Transverse colon (tissue), 4 donors: ENCODE measurements around the gene TMEM238. TPM values are rescaled to one million over a fixed set of nuclear protein-coding genes. Genes with fewer than 3 reads are reported as not detected.

Experiments used
- DNase-seq: peaks from one replicate; pipeline ENCODE4 v3.0.0-alpha.2; 2019
- H3K27ac ChIP-seq, 4 donors: fragments of 200-600 bp; sonication (generic); 2 replicates each; pipeline ENCODE4 v1.5.1; 2016 to 2018; ENCODE audit warnings: inconsistent platforms in 4 of 4
- H3K27me3 ChIP-seq: fragments of 200-600 bp; sonication (generic); 2 replicates; pipeline ENCODE4 v1.5.1; 2017; ENCODE audit warnings: inconsistent platforms
- H3K36me3 ChIP-seq, 4 donors: fragments of 200-600 bp; sonication (generic); 2 replicates each; pipeline ENCODE4 v1.5.1; 2017 to 2019; ENCODE audit warnings: inconsistent platforms in 4 of 4
- H3K4me1 ChIP-seq, 4 donors: fragments of 200-600 bp; sonication (generic); 2 replicates each; pipeline ENCODE4 v1.5.1; 2017 to 2020; ENCODE audit warnings: inconsistent platforms in 4 of 4
- H3K4me3 ChIP-seq, 4 donors: fragments of 200-600 bp; sonication (generic); 1 replicate in 1 of 4; 2 replicates in 3 of 4; pipeline versions ENCODE4 v1.5.1 to v1.6.1; 2017 to 2019; ENCODE audit warnings: inconsistent platforms in 4 of 4
- H3K9me3 ChIP-seq, 2 donors: fragments of 200-600 bp; sonication (generic); 2 replicates each; pipeline ENCODE4 v1.5.1; 2017 to 2019; ENCODE audit warnings: inconsistent platforms in 2 of 2
- CTCF ChIP-seq, 5 experiments: fragments of 200-600 bp in 3 of 5; fragments of 450-650 bp in 2 of 5; sonication (generic) in 3 of 5; IDR thresholded peaks; 1 replicate in 2 of 5; 2 replicates in 3 of 5; pipeline ENCODE4 v1.5.1; 2016 to 2017; ENCODE audit warnings: antibody characterized with exemption in 5 of 5, inconsistent platforms in 3 of 5, mild to moderate bottlenecking in 2 of 5, moderate library complexity in 1 of 5
- EP300 ChIP-seq: sonication (generic); formaldehyde crosslinking; IDR thresholded peaks from one replicate; pipeline ENCODE4 v1.6.1; 2017; ENCODE audit warnings: antibody characterized with exemption, low read depth
- POLR2A ChIP-seq: fragments of 450-650 bp; IDR thresholded peaks from one replicate; pipeline ENCODE4 v1.6.1; 2016; ENCODE audit warnings: antibody characterized with exemption, mild to moderate bottlenecking, moderate library complexity
- POLR2AphosphoS5 ChIP-seq, 3 donors: sonication (generic); formaldehyde crosslinking; IDR thresholded peaks; one replicate each; pipeline ENCODE4 v1.6.1; 2016; ENCODE audit warnings: antibody characterized with exemption in 3 of 3
- WGBS, 2 donors: methylation state at CpG; one replicate each; pipeline ENCODE4 v1.1.5; 2018; ENCODE audit warnings: low coverage in 1 of 2; 5-methylcytosine and 5-hydroxymethylcytosine counted together
- in situ Hi-C, 4 donors: fragments of 200-750 bp; cut with MboI; loops; one replicate each; pipeline versions ENCODE4 v1.15.0 to v1.15.1; 2017; ENCODE audit warnings: low sequenced_read_pairs in 3 of 4, low pct_ligation_motif_present in 1 of 4, low pct_unique_long_range_greater_than_20kb in 1 of 4
- intact Hi-C: fragments of 100-400 bp; cut with DNase I; formaldehyde crosslinking; loops from one replicate; pipeline ENCODE4 v1.15.1; 2023; ENCODE audit warnings: low total_unique reads
- total RNA-seq, 4 donors: library from RNA; depleted of rRNA; stranded (reverse); fragments of >200 nt; gene quantifications; one replicate each; pipeline ENCODE4 v1.1.0, GENCODE V29; 2016

The TMEM238 gene
- total RNA-seq = 100 to 1,000 TPM in 1 of 4 donors, 10 to 100 TPM in 3; 12.0 to 199 (median 42.5) TPM

- 13% methylated on average over 32 of the region's 72 CpGs; no CpG with 5 or more reads in 1 of the 2 donors for WGBS, 2 donors
- Histone ChIP-seq H3K4me1 (peaks cover 33 to 50% (median 44%) of the 10 kb centered on the region in 4 donors), H3K9me3 (no peaks in the 10 kb centered on the region), H3K27ac (peak within 1 kb of the TSS; percentile 94 to 99 (median 96)), H3K27me3 (no peaks in the 10 kb centered on the region), H3K36me3 (peaks cover 0 to 6% (median 0%) of the 10 kb centered on the region in 4 donors), H3K4me3 (peak within 1 kb of the TSS; percentile 40 to 93 (median 78))
- in situ Hi-C loops (loop anchor here in 1 of 4 donors (25.0 kb wide), 1 partner anchor 97 kb away; the partner anchor contains the start of genes BRSK1 and HSPBP1), intact Hi-C loops (loop anchor here (5.0 to 10.0 kb wide), 2 partner anchors 82 to 270 kb away; partner anchors contain the start of gene U2AF2)
- peak; percentile 84 for DNase-seq
- TF ChIP-seq EP300 (no peak), POLR2A (peak; percentile 64), POLR2AphosphoS5 (IDR thresholded peaks at IDR 0.05) (peak; percentile 25 to 66 (median 39))
Measured at GRCh38 chr19:55384131-55384919, at the start of gene TMEM238. Gene TMEM238, minus strand, starts transcription at chr19:55384292. Its CDS starts 33 bp downstream, at chr19:55384259.

GRCh38 chr19:55433292-55433691, 49.2 kb upstream of the TMEM238 start:
- no peak for DNase-seq
- TF ChIP-seq POLR2A (no peak), POLR2AphosphoS5 (IDR thresholded peaks at IDR 0.05) (no peak), EP300 (no peak), CTCF (IDR thresholded peaks at IDR 0.05) (no peak)
- H3K9me3 ChIP-seq = no peaks in the 10 kb centered on the region
- no peaks in the 10 kb centered on the region for H3K36me3 ChIP-seq
- in situ Hi-C loops = no loop called here
- H3K27me3 ChIP-seq = peaks cover 71% of the 10 kb centered on the region
- intact Hi-C loops = no loop called here
- no peak overlapping the region for H3K4me3 ChIP-seq
- no peak overlapping the region for H3K27ac ChIP-seq
- H3K4me1 ChIP-seq = no peaks in the 10 kb centered on the region
- 13 to 30% methylated on average over 2 to 3 of the region's 48 CpGs for WGBS, 2 donors

GRCh38 chr19:55432241-55432959, 48.3 kb upstream of the TMEM238 start:
- peaks cover 67% of the 10 kb centered on the region for H3K27me3 ChIP-seq
- no peak overlapping the region for H3K27ac ChIP-seq
- no peak for DNase-seq
- TF ChIP-seq EP300 (no peak), CTCF (IDR thresholded peaks at IDR 0.05) (no peak)
- H3K9me3 ChIP-seq = no peaks in the 10 kb centered on the region
- H3K4me3 ChIP-seq = no peak overlapping the region
- WGBS, 2 donors = 80 to 89% methylated on average over 3 to 13 of the region's 14 CpGs
- in situ Hi-C loops (no loop called here), intact Hi-C loops (no loop called here)
- no peaks in the 10 kb centered on the region for H3K36me3 ChIP-seq
- H3K4me1 ChIP-seq = no peaks in the 10 kb centered on the region

- Histone ChIP-seq H3K27me3 (peaks cover 61% of the 10 kb centered on the region), H3K36me3 (no peaks in the 10 kb centered on the region), H3K27ac (no peak overlapping the region), H3K9me3 (no peaks in the 10 kb centered on the region), H3K4me1 (no peaks in the 10 kb centered on the region), H3K4me3 (no peak overlapping the region)
- DNase-seq = no peak
- WGBS, 2 donors = 94% methylated on average over 1 of the region's 1 CpG; no CpG with 5 or more reads in 1 of the 2 donors
- in situ Hi-C loops (no loop called here), intact Hi-C loops (no loop called here)
- TF ChIP-seq POLR2A (no peak), POLR2AphosphoS5 (IDR thresholded peaks at IDR 0.05) (no peak), EP300 (no peak), CTCF (IDR thresholded peaks at IDR 0.05) (no peak)
Measured at GRCh38 chr19:55431183-55431582, 47.1 kb upstream of the TMEM238 start.
